GM21619 (cell line): ENCODE data around the gene SLC41A1.
A peak's percentile ranks its signal among the peaks of the same experiment; 100 is the strongest.

Experiments used
- ATAC-seq: cut with Tn5 transposase; IDR thresholded peaks from one replicate; pipeline ENCODE4 v1.9.1; 2021; ENCODE audit not compliant: unreplicated experiment

The SLC41A1 gene

GRCh38 chr1:205823260-205823659, 10.3 kb upstream of the SLC41A1 start:
- ATAC-seq: peak; percentile 48

GRCh38 chr1:205822397-205822796, 9.4 kb upstream of the SLC41A1 start:
- ATAC-seq: no peak

GRCh38 chr1:205817988-205818387, 5.0 kb upstream of the SLC41A1 start:
- no peak for ATAC-seq

DNA sequence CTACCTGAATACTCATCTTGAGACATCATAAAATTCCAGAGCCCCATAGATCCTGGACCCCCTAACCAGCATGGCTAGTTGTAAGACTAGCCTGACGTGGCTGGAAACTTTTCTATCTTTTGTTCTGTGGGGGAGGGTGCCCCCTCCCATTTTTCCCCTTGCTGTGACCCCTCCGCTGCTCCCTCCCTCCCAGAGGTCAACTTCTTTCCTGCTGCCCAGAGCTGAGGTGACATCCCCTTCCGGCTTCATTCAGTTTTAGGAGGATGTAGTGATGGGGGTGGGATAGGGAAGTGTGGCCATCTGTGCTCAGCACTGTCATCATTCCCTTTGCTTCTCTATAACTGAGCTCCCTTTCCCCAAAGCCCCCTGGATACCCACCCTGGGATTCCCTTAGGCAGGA, 4.4 kb upstream of the SLC41A1 start:
- no peak for ATAC-seq

- no peak for ATAC-seq
Observed at GRCh38 chr1:205813755-205814058, 709 bp upstream of the SLC41A1 start.

GRCh38 chr1:205812271-205812877, 624 bp downstream of the SLC41A1 start:
- peak; percentile 7 for ATAC-seq

DNA sequence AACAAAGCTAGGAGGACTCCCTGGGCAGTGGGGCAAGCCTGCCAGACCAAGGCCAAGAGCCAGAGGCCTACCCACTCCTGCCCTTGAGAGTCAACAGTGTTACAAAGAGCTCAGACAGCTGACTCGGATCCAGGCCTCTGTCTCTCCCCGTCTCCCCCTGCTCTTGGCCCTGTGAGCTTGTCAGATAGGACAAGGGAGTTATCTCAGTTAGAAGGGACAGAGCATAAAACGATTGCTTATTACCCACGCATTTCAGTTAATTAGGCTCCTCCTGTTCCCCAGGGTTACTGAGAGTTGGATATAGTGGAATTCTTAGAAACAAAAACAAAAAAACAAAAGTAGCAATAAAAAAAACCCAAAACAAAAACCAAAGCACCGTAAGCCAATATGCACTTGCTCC, 1.3 kb downstream of the SLC41A1 start:
- ATAC-seq: no peak

GRCh38 chr1:205810448-205811157, 2.4 kb downstream of the SLC41A1 start:
- no peak for ATAC-seq

DNA sequence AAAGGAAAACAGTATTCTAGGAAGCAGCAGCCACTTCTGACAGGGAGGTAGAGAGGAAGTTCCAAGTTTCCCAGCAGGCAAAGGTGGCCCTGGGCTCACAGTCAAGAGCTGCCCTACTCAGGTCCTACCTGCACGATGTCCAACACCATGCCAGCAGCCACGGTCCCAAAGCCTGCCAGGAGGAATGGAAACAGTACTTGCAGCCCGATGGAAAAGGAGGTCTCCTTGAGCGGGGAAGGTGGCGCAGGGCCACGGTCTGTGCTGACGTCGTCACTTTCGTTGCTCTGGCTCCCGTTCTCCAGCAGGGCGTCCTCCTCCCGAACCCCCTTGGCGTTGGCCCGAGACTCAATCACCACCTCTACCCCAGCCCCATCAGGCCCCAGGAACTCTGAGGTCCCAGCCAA, 3.1 kb downstream of the SLC41A1 start:
- ATAC-seq: no peak

GRCh38 chr1:205809469-205809868, 3.5 kb downstream of the SLC41A1 start:
- ATAC-seq: no peak

DNA sequence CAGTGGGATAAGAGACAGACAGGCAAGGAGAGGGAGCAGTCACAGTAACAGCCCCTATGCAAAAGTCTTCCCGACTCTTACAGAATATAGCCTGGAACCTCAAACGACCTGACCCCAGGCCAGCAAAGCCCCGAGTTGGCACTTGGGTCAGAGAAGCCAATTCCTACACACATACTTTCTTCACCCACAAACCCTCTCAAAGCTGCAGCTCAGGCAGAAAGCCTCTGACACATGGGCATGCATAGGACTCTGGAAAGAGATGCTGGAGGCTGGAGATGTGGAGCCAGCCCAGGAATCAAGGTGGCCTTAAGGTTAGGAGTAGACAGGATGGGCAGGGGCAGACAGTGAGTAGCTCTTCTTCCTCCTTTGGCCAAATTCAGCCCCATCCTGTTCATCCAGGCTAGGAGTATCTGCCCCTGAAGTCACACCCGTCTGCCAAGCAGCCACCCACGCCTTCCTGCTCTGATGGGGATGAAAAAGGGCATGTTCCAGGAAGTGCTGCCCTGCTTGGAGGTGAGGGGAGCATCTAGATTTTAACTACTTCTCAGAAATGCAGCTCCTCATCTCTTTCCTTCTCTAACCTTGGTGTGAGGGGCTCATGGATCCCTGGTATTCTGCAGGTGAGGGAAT, 7.8 kb downstream of the SLC41A1 start:
- ATAC-seq: no peak

- ATAC-seq: no peak
Observed at GRCh38 chr1:205804605-205805004, 8.4 kb downstream of the SLC41A1 start.

DNA sequence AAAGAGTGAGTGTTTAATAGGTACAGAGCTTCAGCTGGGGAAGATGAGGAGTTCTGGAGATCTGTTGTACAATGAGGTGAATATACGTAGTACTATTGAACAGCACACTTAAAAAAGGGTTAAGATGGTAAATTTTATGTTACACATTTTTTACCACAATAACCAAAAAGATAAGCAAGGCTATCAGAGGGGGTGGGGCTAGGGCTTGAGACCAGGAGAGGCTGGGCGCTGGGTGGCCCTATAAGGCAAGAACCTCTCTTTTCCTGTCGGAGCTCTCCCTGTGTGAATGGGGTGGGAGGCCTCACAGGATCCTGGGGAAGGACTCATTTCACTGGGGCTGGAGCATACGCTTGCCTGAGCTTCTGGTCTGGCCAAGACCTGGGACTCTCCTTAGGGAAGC, 9.0 kb downstream of the SLC41A1 start:
- ATAC-seq: no peak

GRCh38 chr1:205802060-205802459, 10.9 kb downstream of the SLC41A1 start:
- no peak for ATAC-seq

GRCh38 chr1:205800981-205801703, 11.9 kb downstream of the SLC41A1 start:
- no peak for ATAC-seq

DNA sequence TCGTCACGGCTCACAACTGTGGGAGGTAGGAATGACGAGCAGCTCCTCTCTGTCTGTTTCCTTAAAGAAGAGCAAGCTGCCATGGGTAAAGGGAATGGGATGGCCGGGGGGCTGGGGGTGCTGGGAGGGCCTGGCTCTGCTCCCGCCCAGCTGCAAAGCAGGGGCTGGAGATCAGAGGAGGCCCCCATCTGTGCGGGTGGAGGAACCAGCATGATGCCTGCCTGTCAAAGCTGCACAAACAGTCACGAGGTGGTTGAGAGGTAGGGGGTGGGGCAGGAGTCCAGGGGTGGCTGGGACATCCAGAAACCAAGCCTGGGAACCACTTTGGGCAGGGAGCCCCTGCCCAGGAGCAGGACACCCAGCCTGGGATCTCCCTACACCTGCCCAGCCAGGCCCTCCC, 12.6 kb downstream of the SLC41A1 start:
- no peak for ATAC-seq

GRCh38 chr1:205798577-205798976, 14.4 kb downstream of the SLC41A1 start:
- no peak for ATAC-seq

DNA sequence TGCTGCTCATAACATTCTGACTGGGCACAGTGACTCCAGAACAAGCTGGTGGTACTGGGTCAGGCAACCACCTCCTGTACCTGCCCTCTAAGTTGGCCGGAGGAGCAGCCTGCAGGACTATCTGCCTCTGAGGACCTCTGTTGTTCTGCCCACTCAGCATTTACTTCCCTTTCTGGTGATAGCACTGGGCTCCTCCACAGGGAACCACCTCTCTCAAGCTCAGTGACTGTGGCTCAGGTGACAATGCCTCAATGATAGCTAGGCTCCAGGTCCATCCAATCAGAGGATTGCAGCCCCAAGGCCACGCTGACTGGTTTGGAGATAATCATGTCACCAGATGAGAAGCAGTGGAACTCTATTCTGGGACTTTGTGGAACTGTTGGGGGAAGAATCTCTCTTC, 15.8 kb downstream of the SLC41A1 start:
- no peak for ATAC-seq

DNA sequence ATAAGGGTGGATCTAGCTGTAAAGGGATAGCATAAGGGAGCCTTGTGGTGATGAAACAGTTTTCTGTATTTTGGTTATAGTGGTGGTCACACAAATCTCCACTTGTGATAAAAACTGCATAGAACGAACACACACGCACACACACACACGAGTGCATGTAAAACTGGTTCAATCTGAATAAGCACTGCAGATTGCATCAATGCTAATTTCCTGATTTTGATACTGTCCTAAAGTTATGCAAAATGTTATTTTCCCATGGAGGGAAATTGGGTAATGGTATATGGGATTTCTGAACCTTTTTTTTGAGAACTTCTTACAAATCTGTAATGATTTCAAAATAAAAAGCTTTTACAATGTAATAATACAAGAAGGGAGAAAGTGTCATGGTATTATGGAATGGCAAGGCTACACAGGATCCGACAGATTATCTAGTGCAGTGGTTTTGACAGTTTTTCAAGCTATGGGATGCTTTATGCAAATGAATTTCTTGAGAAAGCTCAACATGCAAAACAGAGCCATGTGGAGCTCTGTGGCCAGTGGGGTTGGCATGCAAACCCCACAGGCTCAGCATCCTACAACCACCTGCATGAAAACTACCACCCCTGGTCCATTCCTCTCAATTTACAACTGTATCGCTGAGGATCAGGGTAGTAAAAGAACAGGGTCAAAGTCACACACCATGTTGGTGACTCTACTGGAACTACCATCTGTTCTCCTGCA, 18.8 kb downstream of the SLC41A1 start:
- peak; percentile 62 for ATAC-seq

DNA sequence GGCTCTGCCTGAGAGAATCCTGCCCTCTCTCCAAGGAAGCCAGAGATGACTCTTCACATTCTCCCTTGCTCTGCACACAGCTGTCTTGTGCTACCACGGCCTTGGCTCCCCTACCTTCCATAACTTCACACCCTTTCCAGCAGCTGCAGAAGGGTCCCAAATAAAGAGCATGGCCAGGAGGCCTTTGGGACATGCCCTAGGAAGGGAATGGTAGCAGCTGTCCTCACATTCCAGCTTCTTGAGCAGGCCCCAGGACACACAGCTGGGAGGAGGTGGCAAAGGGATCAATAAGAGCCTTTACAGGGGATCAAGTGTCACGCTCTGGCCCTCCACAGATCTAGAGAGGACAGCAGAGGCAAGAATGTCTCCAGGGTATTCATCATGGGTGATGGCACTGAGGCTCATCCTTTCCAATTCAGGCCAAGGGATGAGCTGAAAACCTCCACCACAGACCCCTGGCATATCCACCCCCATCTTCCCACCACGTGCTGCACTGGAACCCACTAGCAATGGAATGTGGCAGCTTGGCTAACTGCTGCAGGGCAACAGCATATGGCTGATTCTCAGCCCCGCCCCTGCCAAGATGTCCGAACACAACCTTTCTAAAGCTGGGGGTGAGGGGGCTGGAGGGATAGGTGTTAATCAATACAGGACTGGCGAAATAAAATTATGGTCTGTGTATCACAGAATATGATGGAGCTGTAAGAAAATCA, 19.9 kb downstream of the SLC41A1 start:
- ATAC-seq: peak; percentile 11

- peak; percentile 43 for ATAC-seq
Observed at GRCh38 chr1:205792481-205792881, 20.5 kb downstream of the SLC41A1 start.
